ENCODE data around the gene ACOT6.

GRCh38 chr14:73612339-73613045 lies at the start of gene ACOT6:
- TF ChIP-seq POLR2A (IDR thresholded peaks at IDR 0.05) (no peak), CTCF (IDR thresholded peaks at IDR 0.05) (no peak), POLR2AphosphoS5 (IDR thresholded peaks at IDR 0.05) (no peak)
